ENCODE measurements around the gene GALP. TPM values are rescaled to one million over a fixed set of nuclear protein-coding genes. Genes with fewer than 3 reads are reported as not detected.

The GALP gene
- total RNA-seq, 1 experiment from 2014 or later: not detected

GRCh38 chr19:56177564-56178243, 1.9 kb downstream of the GALP start:
- no peak for DNase-seq
- Histone ChIP-seq H2BK20ac (ENCODE audit: low read depth, low read length, poor library complexity, severe bottlenecking) (no peak overlapping the region), H3K4ac (ENCODE audit: low read depth, low read length) (no peak overlapping the region)

More at GRCh38 chr19:56177564-56178243, 1.9 kb downstream of the GALP start:
- Histone ChIP-seq H3K14ac (ENCODE audit: insufficient read depth, low read length) (no peak overlapping the region), H2AFZ (ENCODE audit: low read length) (no peak overlapping the region), H2BK120ac (ENCODE audit: low read depth, low read length, poor library complexity, severe bottlenecking) (no peak overlapping the region), H3K23me2 (ENCODE audit: insufficient read length, low read depth, low read length, poor library complexity, severe bottlenecking) (peaks cover 3% of the 10 kb centered on the region), H3K79me1 (ENCODE audit: insufficient read depth, low read depth, low read length, poor library complexity, severe bottlenecking) (no peaks in the 10 kb centered on the region), H2BK5ac (ENCODE audit: insufficient read length, low read length) (no peak overlapping the region), H4K91ac (ENCODE audit: insufficient read length, low read depth, low read length) (no peak overlapping the region), H4K20me1 (ENCODE audit: control insufficient read depth, insufficient read depth, insufficient read length) (no peaks in the 10 kb centered on the region), H3K9me3 (ENCODE audit: control insufficient read depth, low read depth, low read length) (no peaks in the 10 kb centered on the region), H3K4me1 (ENCODE audit: insufficient read depth, low read length) (no peaks in the 10 kb centered on the region), H2BK15ac (ENCODE audit: low read depth, low read length) (no peak overlapping the region), H2AK5ac (ENCODE audit: insufficient read length, low read length) (no peak overlapping the region), H3K27ac (ENCODE audit: insufficient read length, low read depth, low read length) (no peak overlapping the region), H4K5ac (ENCODE audit: insufficient read length, low read depth, low read length) (no peak overlapping the region), H3K23ac (ENCODE audit: insufficient read length, low read depth, low read length) (no peak overlapping the region), H3K4me2 (ENCODE audit: insufficient read depth, insufficient read length, low read length) (no peak overlapping the region), H3K56ac (ENCODE audit: insufficient read length, low read depth, low read length) (no peak overlapping the region), H3K9ac (ENCODE audit: extremely low read depth, insufficient read length, low read length) (no peak overlapping the region), H4K8ac (replicated peaks; ENCODE audit: insufficient read length, low read depth, low read length) (no peak overlapping the region), H3K27me3 (ENCODE audit: insufficient read depth, low read length) (no peaks in the 10 kb centered on the region), H2BK12ac (ENCODE audit: insufficient read length, low read depth, low read length) (no peak overlapping the region), H3K18ac (ENCODE audit: insufficient read length, low read depth, low read length) (no peak overlapping the region), H3K79me2 (ENCODE audit: insufficient read depth, low read length) (no peaks in the 10 kb centered on the region), H3T11ph (ENCODE audit: low read length) (no peak overlapping the region)
- Mint-ChIP-seq H3K27ac (no peak overlapping the region), H3K9me3 (peaks cover 0 to 18% of the 10 kb centered on the region in 2 experiments; a peak in 2 of 5 replicates), H3K36me3 (ENCODE audit: insufficient read depth in 1 of 3, low read depth in 3 of 3) (no peaks in the 10 kb centered on the region), H3K4me3 (no peak overlapping the region), H3K27me3 (ENCODE audit: low read depth) (peaks cover 6% of the 10 kb centered on the region), H3K4me1 (peaks cover 4 to 13% of the 10 kb centered on the region in 2 experiments; a peak in 3 of 4 replicates)
- no CpG with 5 or more reads among the region's 11 CpGs for WGBS (ENCODE audit: extremely low coverage, insufficient read length, low lambda C conversion rate)
- no peak for TF ChIP-seq CTCF (conservative IDR thresholded peaks at IDR 0.05)

Data from H9 (cell line).